Measurements from ENCODE around the gene GNAS-AS1.

Gene GNAS-AS1

GRCh38 chr20:58863044-58863790 is 12.5 kb upstream of the GNAS-AS1 start:
- DNase-seq (ENCODE audit: low read depth in 3 of 3), result no peak

DNA sequence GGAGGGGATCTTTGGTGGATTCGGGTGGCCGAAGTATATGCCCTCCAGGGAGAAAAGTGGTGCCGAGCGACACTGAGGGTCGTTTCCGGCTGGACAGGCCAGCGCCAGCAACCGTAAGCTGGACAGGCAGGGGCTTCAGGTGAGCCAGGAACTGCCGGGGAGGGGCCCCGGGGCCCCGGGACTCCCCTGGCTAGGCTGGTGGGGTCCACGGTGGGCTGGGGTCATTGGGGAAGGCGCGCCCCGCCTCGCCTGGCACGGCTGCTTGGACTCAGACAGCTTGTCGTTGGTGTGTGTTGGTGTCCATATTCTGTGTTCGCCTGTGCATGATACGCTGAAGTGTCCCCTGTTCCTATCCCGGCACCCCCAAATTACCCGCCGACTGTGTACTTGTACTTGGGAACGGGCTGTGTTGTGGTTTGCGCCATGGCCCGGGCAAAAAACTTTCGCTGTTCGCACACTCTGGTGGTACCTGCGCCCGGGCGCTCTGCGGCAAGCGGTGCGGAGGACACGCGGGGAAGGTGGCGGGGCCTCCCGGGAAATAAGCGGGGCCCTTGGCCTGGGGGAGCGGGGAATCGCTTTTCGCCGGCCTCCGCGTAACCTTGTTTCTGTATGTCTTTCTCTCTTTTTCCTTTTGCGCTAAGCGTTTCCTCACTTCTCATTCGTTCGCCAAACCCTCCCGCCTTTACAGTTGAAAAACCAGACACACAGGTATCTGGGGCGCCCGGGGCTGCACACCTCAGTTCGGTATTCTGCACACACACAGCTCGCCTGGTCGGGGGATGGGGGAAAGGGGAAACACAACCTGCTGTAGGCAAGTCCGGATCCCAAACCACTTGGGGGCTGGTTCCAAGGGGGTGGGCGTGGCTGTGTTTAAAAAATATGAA is 5.0 kb upstream of the GNAS-AS1 start:
- no peak for DNase-seq (ENCODE audit: low read depth in 3 of 3)

- DNase-seq (ENCODE audit: low read depth in 3 of 3), result no peak
Measured at GRCh38 chr20:58854638-58855471, 4.2 kb upstream of the GNAS-AS1 start.

DNA sequence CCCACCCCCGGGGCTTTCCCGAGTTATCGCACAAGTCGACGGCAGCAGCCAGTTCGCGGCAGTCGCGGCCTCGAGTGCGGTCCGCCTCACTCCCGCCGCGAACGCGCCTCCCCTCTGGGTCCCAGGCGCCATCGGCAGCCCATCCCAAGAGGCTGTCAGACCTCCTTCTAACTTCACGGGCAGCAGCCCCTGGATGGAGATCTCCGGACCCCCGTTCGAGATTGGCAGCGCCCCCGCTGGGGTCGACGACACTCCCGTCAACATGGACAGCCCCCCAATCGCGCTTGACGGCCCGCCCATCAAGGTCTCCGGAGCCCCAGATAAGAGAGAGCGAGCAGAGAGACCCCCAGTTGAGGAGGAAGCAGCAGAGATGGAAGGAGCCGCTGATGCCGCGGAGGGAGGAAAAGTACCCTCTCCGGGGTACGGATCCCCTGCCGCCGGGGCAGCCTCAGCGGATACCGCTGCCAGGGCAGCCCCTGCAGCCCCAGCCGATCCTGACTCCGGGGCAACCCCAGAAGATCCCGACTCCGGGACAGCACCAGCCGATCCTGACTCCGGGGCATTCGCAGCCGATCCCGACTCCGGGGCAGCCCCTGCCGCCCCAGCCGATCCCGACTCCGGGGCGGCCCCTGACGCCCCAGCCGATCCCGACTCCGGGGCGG is 3.4 kb upstream of the GNAS-AS1 start:
- no peak for DNase-seq (ENCODE audit: low read depth in 3 of 3)

DNA sequence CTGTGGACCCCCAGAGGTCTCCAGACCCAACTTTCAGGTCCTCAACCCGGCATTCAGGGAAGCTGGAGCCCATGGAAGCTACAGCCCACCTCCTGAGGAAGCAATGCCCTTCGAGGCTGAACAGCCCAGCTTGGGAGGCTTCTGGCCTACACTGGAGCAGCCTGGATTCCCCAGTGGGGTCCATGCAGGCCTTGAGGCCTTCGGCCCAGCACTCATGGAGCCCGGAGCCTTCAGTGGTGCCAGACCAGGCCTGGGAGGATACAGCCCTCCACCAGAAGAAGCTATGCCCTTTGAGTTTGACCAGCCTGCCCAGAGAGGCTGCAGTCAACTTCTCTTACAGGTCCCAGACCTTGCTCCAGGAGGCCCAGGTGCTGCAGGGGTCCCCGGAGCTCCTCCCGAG is 2.8 kb upstream of the GNAS-AS1 start:
- no peak for DNase-seq (ENCODE audit: low read depth in 3 of 3)

GRCh38 chr20:58852543-58853271 is 2.0 kb upstream of the GNAS-AS1 start, which contains the start of gene GNAS:
Gene GNAS (plus strand): TSS chr20:58852716.
- peak; percentile 23 to 47 (median 43) for DNase-seq (ENCODE audit: low read depth in 3 of 3)

- DNase-seq (ENCODE audit: low read depth in 3 of 3), result no peak
Measured at GRCh38 chr20:58851969-58852458, 1.3 kb upstream of the GNAS-AS1 start.

- DNase-seq (ENCODE audit: low read depth in 3 of 3), result no peak
Measured at GRCh38 chr20:58851221-58851968, 693 bp upstream of the GNAS-AS1 start.

GRCh38 chr20:58847463-58847862 is 3.2 kb downstream of the GNAS-AS1 start:
- DNase-seq (ENCODE audit: low read depth in 3 of 3), result no peak

GRCh38 chr20:58845706-58846105 is 5.0 kb downstream of the GNAS-AS1 start:
- no peak for DNase-seq (ENCODE audit: low read depth in 3 of 3)

DNA sequence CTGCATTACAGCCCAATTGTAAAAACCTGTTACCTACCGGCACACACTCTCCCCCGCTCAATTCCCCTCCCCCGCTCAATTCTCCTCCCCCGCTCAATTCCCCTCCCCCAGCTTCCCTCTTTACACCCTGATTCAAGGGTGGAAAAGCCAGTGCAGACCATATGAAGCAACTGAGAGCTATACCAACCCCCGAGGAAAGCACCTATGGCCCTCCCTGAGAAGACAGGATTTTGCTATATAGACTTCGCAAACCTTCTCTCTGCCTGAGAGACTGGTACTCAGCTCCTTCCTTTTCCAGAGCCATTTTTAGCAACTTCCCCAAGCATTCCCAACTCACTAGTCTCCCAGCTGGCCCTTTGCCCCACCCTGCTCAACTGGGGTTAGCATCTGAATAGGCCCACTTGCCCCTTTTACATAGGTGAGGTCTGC is 7.6 kb downstream of the GNAS-AS1 start:
- DNase-seq (ENCODE audit: low read depth in 3 of 3), result no peak

GRCh38 chr20:58842276-58842675 is 8.4 kb downstream of the GNAS-AS1 start:
- no peak for DNase-seq (ENCODE audit: low read depth in 3 of 3)

- DNase-seq (ENCODE audit: low read depth in 3 of 3), result no peak
Measured at GRCh38 chr20:58841539-58842264, 9.0 kb downstream of the GNAS-AS1 start.

DNA sequence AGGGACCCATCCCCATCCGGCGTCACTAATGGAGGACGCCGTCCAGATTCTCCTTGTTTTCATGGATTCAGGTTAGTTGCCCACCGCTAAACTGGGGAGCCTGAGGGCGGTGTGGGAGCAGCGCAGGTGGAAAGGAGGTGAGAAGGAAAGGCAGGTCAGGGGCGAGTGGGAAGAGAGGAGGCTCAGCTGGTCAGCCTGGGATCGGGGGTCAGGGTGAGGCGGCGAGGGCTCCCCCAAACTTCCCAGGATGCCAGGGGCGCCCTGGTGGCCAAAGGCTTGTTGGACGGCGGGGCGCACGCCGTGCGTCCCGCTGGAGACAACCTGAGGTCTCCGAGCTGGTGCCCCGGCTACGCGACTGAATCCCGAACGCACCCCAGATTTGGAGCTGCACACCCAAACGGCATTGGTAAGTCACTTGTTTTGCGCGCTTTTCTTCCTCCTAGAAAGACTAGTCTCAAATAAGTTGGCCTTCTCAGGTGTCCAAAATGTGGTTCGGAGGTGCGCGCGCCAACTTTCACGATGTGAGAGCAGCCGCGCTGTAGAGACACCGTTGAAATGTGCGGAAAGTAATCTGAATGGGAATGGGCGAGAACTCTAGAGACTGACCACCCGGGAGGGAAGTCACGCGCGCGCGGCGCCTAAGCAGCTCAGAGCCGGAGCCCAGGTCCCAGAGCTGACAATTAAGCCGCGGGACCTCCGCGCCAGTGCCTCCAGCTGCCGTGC is 9.7 kb downstream of the GNAS-AS1 start:
- DNase-seq (ENCODE audit: low read depth in 3 of 3), result no peak

DNA sequence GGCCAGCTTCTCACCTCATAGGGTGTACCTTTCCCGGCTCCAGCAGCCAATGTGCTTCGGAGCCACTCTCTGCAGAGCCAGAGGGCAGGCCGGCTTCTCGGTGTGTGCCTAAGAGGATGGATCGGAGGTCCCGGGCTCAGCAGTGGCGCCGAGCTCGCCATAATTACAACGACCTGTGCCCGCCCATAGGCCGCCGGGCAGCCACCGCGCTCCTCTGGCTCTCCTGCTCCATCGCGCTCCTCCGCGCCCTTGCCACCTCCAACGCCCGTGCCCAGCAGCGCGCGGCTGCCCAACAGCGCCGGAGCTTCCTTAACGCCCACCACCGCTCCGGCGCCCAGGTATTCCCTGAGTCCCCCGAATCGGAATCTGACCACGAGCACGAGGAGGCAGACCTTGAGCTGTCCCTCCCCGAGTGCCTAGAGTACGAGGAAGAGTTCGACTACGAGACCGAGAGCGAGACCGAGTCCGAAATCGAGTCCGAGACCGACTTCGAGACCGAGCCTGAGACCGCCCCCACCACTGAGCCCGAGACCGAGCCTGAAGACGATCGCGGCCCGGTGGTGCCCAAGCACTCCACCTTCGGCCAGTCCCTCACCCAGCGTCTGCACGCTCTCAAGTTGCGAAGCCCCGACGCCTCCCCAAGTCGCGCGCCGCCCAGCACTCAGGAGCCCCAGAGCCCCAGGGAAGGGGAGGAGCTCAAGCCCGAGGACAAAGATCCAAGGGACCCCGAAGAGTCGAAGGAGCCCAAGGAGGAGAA is 10.5 kb downstream of the GNAS-AS1 start:
- DNase-seq (ENCODE audit: low read depth in 3 of 3), result no peak

GRCh38 chr20:58839474-58839874 is 11.2 kb downstream of the GNAS-AS1 start:
- DNase-seq (ENCODE audit: low read depth in 3 of 3), result peak in 2 of 3 donors; percentile 21 to 43

GRCh38 chr20:58838174-58838573 is 12.5 kb downstream of the GNAS-AS1 start:
- DNase-seq (ENCODE audit: low read depth in 3 of 3), result no peak

- no peak for DNase-seq (ENCODE audit: low read depth in 3 of 3)
Measured at GRCh38 chr20:58837717-58838116, 13.0 kb downstream of the GNAS-AS1 start.
